Skin of body (tissue), 1 donor: Measurements from ENCODE around the gene LDLRAP1. TPM values are rescaled to one million over a fixed set of nuclear protein-coding genes. Genes with fewer than 3 reads are reported as not detected.

Source experiments
- total RNA-seq: library from RNA; depleted of rRNA; stranded (reverse); fragments of >200 nt; gene quantifications from one replicate; pipeline ENCODE4 v1.2.3, GENCODE V29; 2014

The LDLRAP1 gene
- total RNA-seq, 1 donor from 2014 or later, result 6.8 TPM

Other genes starting within 250 kb of the LDLRAP1 start
- gene TMEM50A, start 205.3 kb upstream of the LDLRAP1 start, total RNA-seq, result 90.2 TPM
- 4.2 TPM for gene RHCE, start 122.8 kb upstream of the LDLRAP1 start, total RNA-seq
- gene MACO1, start 112.7 kb upstream of the LDLRAP1 start, total RNA-seq, result 13.1 TPM
- 7.9 TPM for gene MAN1C1, start 73.2 kb downstream of the LDLRAP1 start, total RNA-seq